ENCODE results near the gene ZNF831.

ZNF831 gene

GRCh38 chr20:59221049-59221706 lies 57.6 kb downstream of the ZNF831 start:
- no peak for TF ChIP-seq JUND (IDR thresholded peaks at IDR 0.05; ENCODE audit: low read depth)
- in situ Hi-C loops (cut with HindIII; ENCODE audit: low pct_unique_long_range_greater_than_20kb, low sequenced_read_pairs) = no loop called here
- DNase-seq (ENCODE audit: low read depth in 1 of 2, low spot score in 1 of 2) = peak in 1 of 2 experiments; percentile 46

GRCh38 chr20:59221707-59222252 lies 58.2 kb downstream of the ZNF831 start:
- in situ Hi-C loops (cut with HindIII; ENCODE audit: low pct_unique_long_range_greater_than_20kb, low sequenced_read_pairs) = no loop called here
- TF ChIP-seq JUND (IDR thresholded peaks at IDR 0.05; ENCODE audit: low read depth) = no peak
- no peak for DNase-seq (ENCODE audit: low read depth in 1 of 2, low spot score in 1 of 2)

GRCh38 chr20:59222253-59223181 lies 58.9 kb downstream of the ZNF831 start:
- in situ Hi-C loops (cut with HindIII; ENCODE audit: low pct_unique_long_range_greater_than_20kb, low sequenced_read_pairs) = no loop called here
- peak; percentile 75 to 89 for DNase-seq (ENCODE audit: low read depth in 1 of 2, low spot score in 1 of 2)
- no peak for TF ChIP-seq JUND (IDR thresholded peaks at IDR 0.05; ENCODE audit: low read depth)

GRCh38 chr20:59223182-59223601 lies 59.6 kb downstream of the ZNF831 start:
- DNase-seq (ENCODE audit: low read depth in 1 of 2, low spot score in 1 of 2) = peak in 1 of 2 experiments; percentile 18
- in situ Hi-C loops (cut with HindIII; ENCODE audit: low pct_unique_long_range_greater_than_20kb, low sequenced_read_pairs) = no loop called here

GRCh38 chr20:59223750-59224149 lies 60.1 kb downstream of the ZNF831 start:
- in situ Hi-C loops (cut with HindIII; ENCODE audit: low pct_unique_long_range_greater_than_20kb, low sequenced_read_pairs) = no loop called here
- no peak for TF ChIP-seq JUND (IDR thresholded peaks at IDR 0.05; ENCODE audit: low read depth)
- no peak for DNase-seq (ENCODE audit: low read depth in 1 of 2, low spot score in 1 of 2)

More at GRCh38 chr20:59223182-59223601, 59.6 kb downstream of the ZNF831 start:
- TF ChIP-seq JUND (IDR thresholded peaks at IDR 0.05; ENCODE audit: low read depth) = no peak

- no peak for DNase-seq (ENCODE audit: low read depth in 1 of 2, low spot score in 1 of 2)
- no peak for TF ChIP-seq JUND (IDR thresholded peaks at IDR 0.05; ENCODE audit: low read depth)
- in situ Hi-C loops (cut with HindIII; ENCODE audit: low pct_unique_long_range_greater_than_20kb, low sequenced_read_pairs) = no loop called here
These were observed 60.6 kb downstream of the ZNF831 start for GRCh38 chr20:59224236-59224635.

- no peak for DNase-seq (ENCODE audit: low read depth in 1 of 2, low spot score in 1 of 2)
- TF ChIP-seq JUND (IDR thresholded peaks at IDR 0.05; ENCODE audit: low read depth) = no peak
These were observed 66.8 kb downstream of the ZNF831 start for GRCh38 chr20:59230385-59230784.

GRCh38 chr20:59231124-59231804 lies 67.6 kb downstream of the ZNF831 start:
- DNase-seq (ENCODE audit: low read depth in 1 of 2, low spot score in 1 of 2) = no peak
- no peak for TF ChIP-seq JUND (IDR thresholded peaks at IDR 0.05; ENCODE audit: low read depth)
- in situ Hi-C loops (cut with HindIII; ENCODE audit: low pct_unique_long_range_greater_than_20kb, low sequenced_read_pairs) = no loop called here

More at GRCh38 chr20:59230385-59230784, 66.8 kb downstream of the ZNF831 start:
- in situ Hi-C loops (cut with HindIII; ENCODE audit: low pct_unique_long_range_greater_than_20kb, low sequenced_read_pairs) = no loop called here

- DNase-seq (ENCODE audit: low read depth in 1 of 2, low spot score in 1 of 2) = no peak
- in situ Hi-C loops (cut with HindIII; ENCODE audit: low pct_unique_long_range_greater_than_20kb, low sequenced_read_pairs) = no loop called here
- no peak for TF ChIP-seq JUND (IDR thresholded peaks at IDR 0.05; ENCODE audit: low read depth)
These were observed 69.0 kb downstream of the ZNF831 start for GRCh38 chr20:59232618-59233017.

- in situ Hi-C loops (cut with HindIII; ENCODE audit: low pct_unique_long_range_greater_than_20kb, low sequenced_read_pairs) = no loop called here
These were observed 71.6 kb downstream of the ZNF831 start for GRCh38 chr20:59235226-59235625.

GRCh38 chr20:59240006-59240405 lies 76.4 kb downstream of the ZNF831 start:
- no peak for TF ChIP-seq JUND (IDR thresholded peaks at IDR 0.05; ENCODE audit: low read depth)
- no peak for DNase-seq (ENCODE audit: low read depth in 1 of 2, low spot score in 1 of 2)
- in situ Hi-C loops (cut with HindIII; ENCODE audit: low pct_unique_long_range_greater_than_20kb, low sequenced_read_pairs) = no loop called here

More at GRCh38 chr20:59235226-59235625, 71.6 kb downstream of the ZNF831 start:
- no peak for DNase-seq (ENCODE audit: low read depth in 1 of 2, low spot score in 1 of 2)
- no peak for TF ChIP-seq JUND (IDR thresholded peaks at IDR 0.05; ENCODE audit: low read depth)

Data from T47D (cell line).